WTC11 (cell line): ENCODE data around the gene CATSPER1. TPM values are rescaled to one million over a fixed set of nuclear protein-coding genes. Genes with fewer than 3 reads are reported as not detected.
"Not testable (repeated sequence)": the region's sequence is repeated elsewhere in the genome, so short reads cannot be mapped to it uniquely, and the experiment has no call there.

ENCODE experiments used
- ATAC-seq: fragments of 200-7000 bp; cut with Tn5 transposase; 2 replicates; pipeline ENCODE4 v1.10.0; 2021; ENCODE audit warnings: mild to moderate bottlenecking, moderate library complexity
- CTCF ChIA-PET: fragments of 300-600 bp; sonication (Branson Sonifier 250); formaldehyde crosslinking; loops from one replicate; lab custom pipeline; 2021; ENCODE audit warnings: antibody characterized with exemption; lab: Charles Lee
- POLR2A ChIA-PET: fragments of 350-600 bp; sonication (Branson Sonifier 250); formaldehyde crosslinking; loops from one replicate; lab custom pipeline; 2021; ENCODE audit warnings: antibody characterized with exemption; lab: Charles Lee
- DNase-seq: peaks from one replicate; pipeline ENCODE4 v3.0.0; 2021; ENCODE audit warnings: low spot score
- H3K27ac Mint-ChIP-seq: 2 replicates; pipeline ENCODE4 v1.8.0; 2021; ENCODE audit warnings: mixed read lengths
- H3K27me3 Mint-ChIP-seq: 2 replicates; pipeline ENCODE4 v1.8.0; 2021; ENCODE audit warnings: low read depth, mild to moderate bottlenecking, moderate library complexity, mixed read lengths
- H3K36me3 Mint-ChIP-seq: 2 replicates; pipeline ENCODE4 v1.8.0; 2021; ENCODE audit warnings: mixed read lengths
- H3K4me1 Mint-ChIP-seq: 2 replicates; pipeline ENCODE4 v1.8.0; 2022; ENCODE audit warnings: mixed read lengths
- H3K4me3 Mint-ChIP-seq: 2 replicates; pipeline ENCODE4 v1.8.0; 2021; ENCODE audit warnings: mild to moderate bottlenecking, moderate library complexity, mixed read lengths
- H3K9me3 Mint-ChIP-seq: 2 replicates; pipeline ENCODE4 v1.8.0; 2021; ENCODE audit warnings: mixed read lengths
- GABPB1 ChIP-seq: sonication (generic); formaldehyde crosslinking; IDR thresholded peaks from 2 replicates; pipeline ENCODE4 v1.8.1; 2023; ENCODE audit warnings: mild to moderate bottlenecking, missing genetic modification reagents
- HMGA2 ChIP-seq: fragments of 250-450 bp; sonication (Bioruptor Pico); IDR thresholded peaks from 2 replicates; pipeline ENCODE4 v1.4.0; 2021; ENCODE audit warnings: mild to moderate bottlenecking, moderate library complexity
- IRF2 ChIP-seq: sonication (generic); formaldehyde crosslinking; IDR thresholded peaks from 2 replicates; pipeline ENCODE4 v1.8.0; 2022; ENCODE audit warnings: low read depth, missing genetic modification reagents, borderline replicate concordance
- NR3C1 ChIP-seq: sonication (generic); formaldehyde crosslinking; conservative IDR thresholded peaks from 2 replicates; pipeline ENCODE4 v1.8.1; 2023; ENCODE audit warnings: low read depth, mild to moderate bottlenecking, missing genetic modification reagents
- SMAD4 ChIP-seq: sonication (generic); formaldehyde crosslinking; IDR thresholded peaks from 2 replicates; pipeline ENCODE4 v1.8.0; 2022; ENCODE audit warnings: mild to moderate bottlenecking, missing genetic modification reagents
- TCF7 ChIP-seq: sonication (generic); formaldehyde crosslinking; IDR thresholded peaks from 2 replicates; pipeline ENCODE4 v1.8.0; 2022; ENCODE audit warnings: mild to moderate bottlenecking, low read depth, missing genetic modification reagents, moderate library complexity
- ZNF232 ChIP-seq: sonication (generic); formaldehyde crosslinking; IDR thresholded peaks from 2 replicates; pipeline ENCODE4 v1.8.0; 2022; ENCODE audit warnings: mild to moderate bottlenecking, missing genetic modification reagents
- ZNF263 ChIP-seq: sonication (generic); formaldehyde crosslinking; IDR thresholded peaks from 2 replicates; pipeline ENCODE4 v1.8.1; 2022; ENCODE audit warnings: low read depth, mild to moderate bottlenecking, moderate library complexity, missing genetic modification reagents
- ZNF416 ChIP-seq: fragments of 250-450 bp; sonication (Bioruptor Pico); IDR thresholded peaks from 2 replicates; pipeline ENCODE4 v1.9.0; 2021; ENCODE audit warnings: mild to moderate bottlenecking, inconsistent platforms
- ZNF671 ChIP-seq: fragments of 250-450 bp; sonication (Bioruptor Pico); IDR thresholded peaks from 2 replicates; pipeline ENCODE4 v1.8.0; 2021; ENCODE audit warnings: mild to moderate bottlenecking
- total RNA-seq: library from RNA; stranded (reverse); gene quantifications from 3 replicates; pipeline ENCODE4 v1.2.3, GENCODE V29; 2021
- TF ChIP-seq, protein P1 (sequence below): fragments of 250-450 bp; sonication (Bioruptor Pico); IDR thresholded peaks from 2 replicates; pipeline ENCODE4 v1.9.0; 2021; ENCODE audit warnings: moderate library complexity, mild to moderate bottlenecking, inconsistent platforms, borderline replicate concordance
- TF ChIP-seq, protein P2 (sequence below): fragments of 250-450 bp; sonication (Bioruptor Pico); IDR thresholded peaks from 2 replicates; pipeline ENCODE4 v1.9.0; 2021; ENCODE audit warnings: mild to moderate bottlenecking
- TF ChIP-seq, protein P3 (sequence below): sonication (generic); formaldehyde crosslinking; IDR thresholded peaks from 2 replicates; pipeline ENCODE4 v1.8.1; 2023; ENCODE audit warnings: mild to moderate bottlenecking, missing genetic modification reagents
- TF ChIP-seq, protein P4 (sequence below): sonication (generic); formaldehyde crosslinking; IDR thresholded peaks from 2 replicates; pipeline ENCODE4 v1.8.0; 2022; ENCODE audit warnings: missing genetic modification reagents

CATSPER1 gene
- total RNA-seq, 1 experiment from 2014 or later = not detected

DNA sequence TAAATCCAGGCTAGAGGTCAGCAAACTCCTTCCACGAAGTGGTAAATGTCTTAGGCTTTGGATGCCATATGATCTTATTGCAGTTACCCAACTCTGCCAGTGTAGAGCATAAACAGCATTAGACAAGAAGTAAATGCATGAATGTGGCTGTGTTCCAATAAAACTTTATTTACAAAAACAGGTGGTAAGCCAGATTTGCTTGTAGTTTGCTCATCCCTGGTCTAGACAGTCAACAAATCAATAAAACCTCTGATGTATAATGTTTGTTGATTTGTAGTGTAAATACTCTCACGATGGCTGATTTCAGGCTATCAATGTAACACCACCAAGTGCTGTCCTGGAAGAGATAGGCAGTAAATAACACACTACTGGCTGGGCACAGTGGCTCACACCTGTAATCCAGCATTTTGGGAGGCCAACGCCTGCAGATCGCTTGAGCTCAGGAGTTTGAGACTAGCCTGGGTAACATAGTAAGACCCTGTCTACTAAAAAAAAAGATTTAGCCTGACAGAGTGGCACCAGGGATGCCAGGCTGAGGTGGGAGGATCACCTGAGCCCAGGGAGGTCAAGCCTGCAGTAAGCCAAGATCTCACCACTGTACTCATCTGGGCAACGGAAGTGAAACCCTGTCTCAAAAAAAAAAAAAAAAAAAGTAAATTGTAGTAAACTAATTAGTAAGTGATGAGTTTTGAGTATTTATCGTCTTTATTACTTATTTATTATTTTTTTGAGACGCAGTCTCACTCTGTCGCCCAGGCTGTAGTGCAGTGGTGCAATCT is 6.9 kb upstream of the CATSPER1 start:
- no peak for TF ChIP-seq ZNF263 (CRISPR knock-in tag)
- TF ChIP-seq NR3C1 (CRISPR knock-in tag) = no peak
- no peak for TF ChIP-seq HMGA2 (CRISPR knock-in tag)
- no peak for TF ChIP-seq ZNF416
- TF ChIP-seq, protein P1, sequence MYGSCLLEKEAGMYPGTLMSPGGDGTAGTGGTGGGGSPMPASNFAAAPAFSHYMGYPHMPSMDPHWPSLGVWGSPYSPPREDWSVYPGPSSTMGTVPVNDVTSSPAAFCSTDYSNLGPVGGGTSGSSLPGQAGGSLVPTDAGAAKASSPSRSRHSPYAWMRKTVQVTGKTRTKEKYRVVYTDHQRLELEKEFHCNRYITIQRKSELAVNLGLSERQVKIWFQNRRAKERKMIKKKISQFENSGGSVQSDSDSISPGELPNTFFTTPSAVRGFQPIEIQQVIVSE = no peak
- TF ChIP-seq, protein P2, sequence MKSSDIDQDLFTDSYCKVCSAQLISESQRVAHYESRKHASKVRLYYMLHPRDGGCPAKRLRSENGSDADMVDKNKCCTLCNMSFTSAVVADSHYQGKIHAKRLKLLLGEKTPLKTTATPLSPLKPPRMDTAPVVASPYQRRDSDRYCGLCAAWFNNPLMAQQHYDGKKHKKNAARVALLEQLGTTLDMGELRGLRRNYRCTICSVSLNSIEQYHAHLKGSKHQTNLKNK (CRISPR knock-in tag) = no peak
- TF ChIP-seq IRF2 (CRISPR knock-in tag) = no peak
- TF ChIP-seq GABPB1 (CRISPR knock-in tag) = no peak
- TF ChIP-seq, protein P3, sequence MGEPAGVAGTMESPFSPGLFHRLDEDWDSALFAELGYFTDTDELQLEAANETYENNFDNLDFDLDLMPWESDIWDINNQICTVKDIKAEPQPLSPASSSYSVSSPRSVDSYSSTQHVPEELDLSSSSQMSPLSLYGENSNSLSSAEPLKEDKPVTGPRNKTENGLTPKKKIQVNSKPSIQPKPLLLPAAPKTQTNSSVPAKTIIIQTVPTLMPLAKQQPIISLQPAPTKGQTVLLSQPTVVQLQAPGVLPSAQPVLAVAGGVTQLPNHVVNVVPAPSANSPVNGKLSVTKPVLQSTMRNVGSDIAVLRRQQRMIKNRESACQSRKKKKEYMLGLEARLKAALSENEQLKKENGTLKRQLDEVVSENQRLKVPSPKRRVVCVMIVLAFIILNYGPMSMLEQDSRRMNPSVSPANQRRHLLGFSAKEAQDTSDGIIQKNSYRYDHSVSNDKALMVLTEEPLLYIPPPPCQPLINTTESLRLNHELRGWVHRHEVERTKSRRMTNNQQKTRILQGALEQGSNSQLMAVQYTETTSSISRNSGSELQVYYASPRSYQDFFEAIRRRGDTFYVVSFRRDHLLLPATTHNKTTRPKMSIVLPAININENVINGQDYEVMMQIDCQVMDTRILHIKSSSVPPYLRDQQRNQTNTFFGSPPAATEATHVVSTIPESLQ (CRISPR knock-in tag) = no peak
- TF ChIP-seq SMAD4 (CRISPR knock-in tag) = no peak
- no peak for TF ChIP-seq ZNF232 (CRISPR knock-in tag)
- no peak for TF ChIP-seq ZNF671
- TF ChIP-seq, protein P4, sequence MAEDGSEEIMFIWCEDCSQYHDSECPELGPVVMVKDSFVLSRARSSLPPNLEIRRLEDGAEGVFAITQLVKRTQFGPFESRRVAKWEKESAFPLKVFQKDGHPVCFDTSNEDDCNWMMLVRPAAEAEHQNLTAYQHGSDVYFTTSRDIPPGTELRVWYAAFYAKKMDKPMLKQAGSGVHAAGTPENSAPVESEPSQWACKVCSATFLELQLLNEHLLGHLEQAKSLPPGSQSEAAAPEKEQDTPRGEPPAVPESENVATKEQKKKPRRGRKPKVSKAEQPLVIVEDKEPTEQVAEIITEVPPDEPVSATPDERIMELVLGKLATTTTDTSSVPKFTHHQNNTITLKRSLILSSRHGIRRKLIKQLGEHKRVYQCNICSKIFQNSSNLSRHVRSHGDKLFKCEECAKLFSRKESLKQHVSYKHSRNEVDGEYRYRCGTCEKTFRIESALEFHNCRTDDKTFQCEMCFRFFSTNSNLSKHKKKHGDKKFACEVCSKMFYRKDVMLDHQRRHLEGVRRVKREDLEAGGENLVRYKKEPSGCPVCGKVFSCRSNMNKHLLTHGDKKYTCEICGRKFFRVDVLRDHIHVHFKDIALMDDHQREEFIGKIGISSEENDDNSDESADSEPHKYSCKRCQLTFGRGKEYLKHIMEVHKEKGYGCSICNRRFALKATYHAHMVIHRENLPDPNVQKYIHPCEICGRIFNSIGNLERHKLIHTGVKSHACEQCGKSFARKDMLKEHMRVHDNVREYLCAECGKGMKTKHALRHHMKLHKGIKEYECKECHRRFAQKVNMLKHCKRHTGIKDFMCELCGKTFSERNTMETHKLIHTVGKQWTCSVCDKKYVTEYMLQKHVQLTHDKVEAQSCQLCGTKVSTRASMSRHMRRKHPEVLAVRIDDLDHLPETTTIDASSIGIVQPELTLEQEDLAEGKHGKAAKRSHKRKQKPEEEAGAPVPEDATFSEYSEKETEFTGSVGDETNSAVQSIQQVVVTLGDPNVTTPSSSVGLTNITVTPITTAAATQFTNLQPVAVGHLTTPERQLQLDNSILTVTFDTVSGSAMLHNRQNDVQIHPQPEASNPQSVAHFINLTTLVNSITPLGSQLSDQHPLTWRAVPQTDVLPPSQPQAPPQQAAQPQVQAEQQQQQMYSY (CRISPR knock-in tag) = no peak
- no peak for ATAC-seq
- Mint-ChIP-seq H3K4me1 (no peaks in the 10 kb centered on the region), H3K4me3 (no peak overlapping the region), H3K9me3 (peaks cover 19% of the 10 kb centered on the region), H3K36me3 (peaks cover 12% of the 10 kb centered on the region), H3K27me3 (peaks cover 28% of the 10 kb centered on the region), H3K27ac (no peak overlapping the region)
- no peak for DNase-seq
- POLR2A ChIA-PET = no interaction called here
- CTCF ChIA-PET = interaction anchor here (1.0 kb wide), 1 partner anchor 12 kb away, joined by 3 read pairs; no protein-coding TSS in a partner anchor

DNA sequence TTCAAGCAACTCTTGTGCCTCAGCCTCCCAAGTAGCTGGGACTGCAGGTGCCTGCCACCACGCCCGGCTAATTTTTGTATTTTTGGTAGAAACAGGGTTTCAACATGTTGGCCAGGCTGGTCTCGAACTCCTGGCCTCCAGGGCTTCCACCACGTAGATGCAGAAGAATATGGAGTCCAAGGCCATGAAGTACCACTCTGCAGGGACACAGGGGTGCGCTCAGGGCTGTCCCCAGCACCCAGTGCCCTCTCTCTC is 3.2 kb downstream of the CATSPER1 start:
- H3K27me3 Mint-ChIP-seq = peaks cover 29% of the 10 kb centered on the region
- H3K4me1 Mint-ChIP-seq, H3K4me3 Mint-ChIP-seq, H3K36me3 Mint-ChIP-seq, H3K27ac Mint-ChIP-seq, POLR2A ChIA-PET, DNase-seq, H3K9me3 Mint-ChIP-seq, ATAC-seq: not testable (repeated sequence)
- 0 out of 2 replicates have a peak, but pooled peaks have one; percentile 54 for TF ChIP-seq TCF7 (CRISPR knock-in tag)
- CTCF ChIA-PET = interaction anchor here (0.7 to 2.3 kb wide), 25 partner anchors 10 to 416 kb away, joined by 3 to 48 read pairs (median 5); partner anchors contain the start of genes BANF1, CCDC85B, CST6 and EIF1AD
